ENCODE data around the gene UNC5CL.

The UNC5CL gene

GRCh38 chr6:41065550-41066026 is 26.6 kb upstream of the UNC5CL start:
- no peak overlapping the region for H3K4me3 ChIP-seq (ENCODE audit: low read length)
- DNase-seq (ENCODE audit: low read depth, low spot score) = no peak

- H3K4me3 ChIP-seq (ENCODE audit: low read length) = no peak overlapping the region
- no peak for DNase-seq (ENCODE audit: low read depth, low spot score)
These were observed 25.8 kb upstream of the UNC5CL start for GRCh38 chr6:41064841-41065240.

GRCh38 chr6:41063884-41064285 is 24.9 kb upstream of the UNC5CL start:
- no peak for DNase-seq (ENCODE audit: low read depth, low spot score)
- no peak overlapping the region for H3K4me3 ChIP-seq (ENCODE audit: low read length)

GRCh38 chr6:41062056-41062455 is 23.0 kb upstream of the UNC5CL start:
- no peak for DNase-seq (ENCODE audit: low read depth, low spot score)
- no peak overlapping the region for H3K4me3 ChIP-seq (ENCODE audit: low read length)

- no peak overlapping the region for H3K4me3 ChIP-seq (ENCODE audit: low read length)
- no peak for DNase-seq (ENCODE audit: low read depth, low spot score)
These were observed 22.2 kb upstream of the UNC5CL start for GRCh38 chr6:41061196-41061726.

GRCh38 chr6:41059556-41059955 is 20.5 kb upstream of the UNC5CL start:
- DNase-seq (ENCODE audit: low read depth, low spot score) = no peak

GRCh38 chr6:41058783-41059181 is 19.8 kb upstream of the UNC5CL start:
- no peak overlapping the region for H3K4me3 ChIP-seq (ENCODE audit: low read length)
- DNase-seq (ENCODE audit: low read depth, low spot score) = no peak

More at GRCh38 chr6:41059556-41059955, 20.5 kb upstream of the UNC5CL start:
- no peak overlapping the region for H3K4me3 ChIP-seq (ENCODE audit: low read length)

- DNase-seq (ENCODE audit: low read depth, low spot score) = no peak
- no peak overlapping the region for H3K4me3 ChIP-seq (ENCODE audit: low read length)
These were observed 17.9 kb upstream of the UNC5CL start for GRCh38 chr6:41056768-41057490.

GRCh38 chr6:41055149-41055548 is 16.1 kb upstream of the UNC5CL start:
- H3K4me3 ChIP-seq (ENCODE audit: low read length) = no peak overlapping the region
- no peak for DNase-seq (ENCODE audit: low read depth, low spot score)

GRCh38 chr6:41054511-41054910 is 15.5 kb upstream of the UNC5CL start:
- no peak for DNase-seq (ENCODE audit: low read depth, low spot score)

GRCh38 chr6:41053041-41053440 is 14.0 kb upstream of the UNC5CL start, which contains the start of gene APOBEC2:
Gene APOBEC2 (plus strand): TSS chr6:41053202. CDS start chr6:41053348, 146 bp downstream.
- no peak for DNase-seq (ENCODE audit: low read depth, low spot score)
- no peak within 1 kb of the TSS for H3K4me3 ChIP-seq (ENCODE audit: low read length)

More at GRCh38 chr6:41054511-41054910, 15.5 kb upstream of the UNC5CL start:
- H3K4me3 ChIP-seq (ENCODE audit: low read length) = no peak overlapping the region

- DNase-seq (ENCODE audit: low read depth, low spot score) = peak; percentile 41
- H3K4me3 ChIP-seq (ENCODE audit: low read length) = no peak overlapping the region
These were observed 12.9 kb upstream of the UNC5CL start for GRCh38 chr6:41051873-41052272.

- H3K4me3 ChIP-seq (ENCODE audit: low read length) = no peak overlapping the region
- DNase-seq (ENCODE audit: low read depth, low spot score) = no peak
These were observed 11.5 kb upstream of the UNC5CL start for GRCh38 chr6:41050536-41050935.

- no peak for DNase-seq (ENCODE audit: low read depth, low spot score)
- no peak overlapping the region for H3K4me3 ChIP-seq (ENCODE audit: low read length)
These were observed 10.9 kb upstream of the UNC5CL start for GRCh38 chr6:41049955-41050354.

- H3K4me3 ChIP-seq (ENCODE audit: low read length) = no peak overlapping the region
- DNase-seq (ENCODE audit: low read depth, low spot score) = no peak
These were observed 10.5 kb upstream of the UNC5CL start for GRCh38 chr6:41049521-41049920.

GRCh38 chr6:41047745-41048732 is 9.0 kb upstream of the UNC5CL start:
- DNase-seq (ENCODE audit: low read depth, low spot score) = no peak

GRCh38 chr6:41047306-41047705 is 8.3 kb upstream of the UNC5CL start:
- DNase-seq (ENCODE audit: low read depth, low spot score) = no peak
- H3K4me3 ChIP-seq (ENCODE audit: low read length) = no peak overlapping the region

More at GRCh38 chr6:41047745-41048732, 9.0 kb upstream of the UNC5CL start:
- H3K4me3 ChIP-seq (ENCODE audit: low read length) = no peak overlapping the region

- no peak for DNase-seq (ENCODE audit: low read depth, low spot score)
- H3K4me3 ChIP-seq (ENCODE audit: low read length) = no peak overlapping the region
These were observed 7.1 kb upstream of the UNC5CL start for GRCh38 chr6:41046084-41046483.

- no peak overlapping the region for H3K4me3 ChIP-seq (ENCODE audit: low read length)
- no peak for DNase-seq (ENCODE audit: low read depth, low spot score)
These were observed 6.6 kb upstream of the UNC5CL start for GRCh38 chr6:41045664-41046063.

GRCh38 chr6:41043151-41043550 is 4.1 kb upstream of the UNC5CL start:
- no peak overlapping the region for H3K4me3 ChIP-seq (ENCODE audit: low read length)
- no peak for DNase-seq (ENCODE audit: low read depth, low spot score)

Measured in Jurkat, Clone E6-1 (cell line).